H4 (cell line): ENCODE data around the gene SRSF9. TPM values are rescaled to one million over a fixed set of nuclear protein-coding genes. Genes with fewer than 3 reads are reported as not detected.

Experiments used
- DNase-seq: peaks from one replicate; pipeline ENCODE4 v3.0.0-alpha.2; 2015; ENCODE audit warnings: low spot score
- total RNA-seq: library from RNA; depleted of rRNA; stranded (reverse); fragments of >200 nt; shearing (Covaris generic); gene quantifications from 2 replicates; pipeline ENCODE4 v1.2.3, GENCODE V29; 2014

SRSF9 gene
- total RNA-seq, 1 experiment from 2014 or later: 221 TPM

- DNase-seq: no peak
Observed at GRCh38 chr12:120483621-120484020, 14.1 kb upstream of the SRSF9 start.

DNA sequence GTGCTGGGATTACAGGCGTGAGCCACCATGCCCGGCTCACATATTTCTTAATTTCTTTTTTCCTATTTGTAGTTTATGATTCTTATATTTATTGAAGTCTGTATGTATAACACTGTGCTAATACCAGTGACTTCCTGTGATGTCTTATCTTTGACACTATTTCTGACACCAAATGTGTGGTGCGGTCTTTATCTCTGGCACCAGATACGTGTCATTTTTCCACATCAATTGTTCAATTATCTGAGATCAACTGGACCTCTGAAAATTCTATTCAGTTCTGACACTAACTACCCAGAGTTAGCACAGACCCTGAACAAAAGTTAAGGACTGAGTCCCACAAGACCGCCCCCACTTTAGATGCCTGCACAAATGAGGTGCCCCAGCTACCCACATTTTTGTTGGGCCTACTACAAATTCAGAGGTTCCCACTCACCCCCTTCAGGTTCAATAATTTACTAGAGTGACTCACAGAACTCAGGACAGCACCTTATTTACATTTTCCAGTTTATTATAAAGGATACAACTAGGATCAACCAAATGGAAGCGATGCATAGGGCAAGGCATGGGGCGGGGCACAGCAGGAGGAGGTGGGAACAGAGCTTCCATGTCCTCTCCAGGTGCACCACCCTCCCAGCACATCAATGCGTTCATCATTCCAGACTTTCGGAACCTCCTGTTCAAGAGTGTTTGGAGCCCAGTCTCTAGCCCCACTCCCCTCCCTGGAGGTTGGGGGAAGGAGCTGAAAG is 11.6 kb upstream of the SRSF9 start:
- DNase-seq: no peak

DNA sequence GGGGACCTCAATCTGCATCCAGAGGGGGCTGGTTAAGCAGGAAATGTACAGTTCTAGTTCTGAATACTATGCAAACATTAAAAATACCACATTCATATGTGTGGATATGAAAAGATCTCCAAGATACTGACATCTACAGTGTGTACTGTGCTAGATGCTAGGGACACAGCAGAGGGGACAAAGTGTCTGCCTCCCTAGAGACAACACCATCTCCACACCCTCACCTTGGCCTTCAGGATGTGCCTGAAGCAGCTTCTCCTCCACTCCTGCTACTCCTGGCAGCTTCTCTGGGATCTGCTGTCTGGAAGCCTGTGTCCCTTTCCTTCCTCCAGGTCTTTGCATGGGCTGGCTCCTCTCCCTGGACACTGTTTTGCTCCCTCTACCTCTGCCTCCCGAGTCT is 10.7 kb upstream of the SRSF9 start:
- DNase-seq: no peak

GRCh38 chr12:120479458-120479857 is 9.9 kb upstream of the SRSF9 start:
- DNase-seq: no peak

- DNase-seq: no peak
Observed at GRCh38 chr12:120475643-120476042, 6.1 kb upstream of the SRSF9 start.

DNA sequence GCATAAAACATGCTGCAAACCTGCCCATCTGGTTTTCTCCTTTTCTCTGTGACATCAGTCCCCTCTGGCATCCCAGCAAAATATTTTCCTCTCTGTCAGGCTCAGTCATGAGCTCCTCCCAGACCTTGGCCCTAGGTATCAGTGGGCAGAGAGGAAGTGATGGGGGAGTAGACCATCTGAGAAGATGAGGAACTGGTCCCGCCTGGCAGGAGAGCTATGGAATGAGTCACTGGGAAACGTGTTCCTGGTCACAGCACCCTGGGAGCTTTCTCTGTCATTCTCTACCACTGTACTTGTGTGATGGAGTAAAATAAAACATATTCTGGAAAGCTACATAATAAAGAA is 5.0 kb upstream of the SRSF9 start:
- peak; percentile 62 for DNase-seq

DNA sequence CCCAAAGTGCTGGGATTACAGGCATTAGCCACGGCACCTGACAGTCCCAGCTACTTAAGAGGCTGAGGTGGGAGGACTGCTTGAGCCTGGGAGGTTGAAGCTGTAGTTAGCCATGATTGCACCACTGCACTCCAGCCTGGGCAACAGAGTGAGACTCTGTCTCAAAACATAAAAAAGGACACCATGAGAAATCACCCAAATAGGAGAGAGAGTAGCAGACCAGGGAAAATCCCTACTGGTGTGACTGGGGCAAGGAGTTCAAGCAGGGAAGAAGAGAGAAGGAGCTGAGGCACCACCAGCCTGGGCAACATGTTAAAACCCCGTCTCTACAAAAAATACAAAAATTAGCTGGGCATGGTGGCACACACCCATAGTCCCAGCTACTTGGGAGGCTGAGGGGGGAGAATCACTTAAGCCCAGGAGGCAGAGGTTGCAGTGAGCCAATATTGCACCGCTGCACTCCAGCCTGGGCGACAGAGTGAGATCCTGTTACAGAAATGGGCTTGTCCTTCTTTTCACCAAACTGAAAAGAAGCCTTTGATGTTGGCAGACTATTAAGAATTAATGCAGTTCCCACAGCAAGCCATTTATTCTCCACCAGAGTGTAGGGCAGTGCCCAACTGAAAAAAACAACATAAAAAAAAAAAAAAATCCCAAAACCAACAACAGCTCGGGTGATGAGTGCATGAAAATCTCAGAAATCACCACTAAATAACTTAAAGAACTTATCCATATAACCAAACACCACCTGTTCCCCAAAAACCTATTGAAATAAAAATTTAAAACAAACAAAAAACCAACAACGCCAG is 4.5 kb upstream of the SRSF9 start:
- no peak for DNase-seq

GRCh38 chr12:120472521-120472920 is 3.0 kb upstream of the SRSF9 start:
- DNase-seq: no peak

GRCh38 chr12:120470150-120470784 is 719 bp upstream of the SRSF9 start:
- DNase-seq: no peak

DNA sequence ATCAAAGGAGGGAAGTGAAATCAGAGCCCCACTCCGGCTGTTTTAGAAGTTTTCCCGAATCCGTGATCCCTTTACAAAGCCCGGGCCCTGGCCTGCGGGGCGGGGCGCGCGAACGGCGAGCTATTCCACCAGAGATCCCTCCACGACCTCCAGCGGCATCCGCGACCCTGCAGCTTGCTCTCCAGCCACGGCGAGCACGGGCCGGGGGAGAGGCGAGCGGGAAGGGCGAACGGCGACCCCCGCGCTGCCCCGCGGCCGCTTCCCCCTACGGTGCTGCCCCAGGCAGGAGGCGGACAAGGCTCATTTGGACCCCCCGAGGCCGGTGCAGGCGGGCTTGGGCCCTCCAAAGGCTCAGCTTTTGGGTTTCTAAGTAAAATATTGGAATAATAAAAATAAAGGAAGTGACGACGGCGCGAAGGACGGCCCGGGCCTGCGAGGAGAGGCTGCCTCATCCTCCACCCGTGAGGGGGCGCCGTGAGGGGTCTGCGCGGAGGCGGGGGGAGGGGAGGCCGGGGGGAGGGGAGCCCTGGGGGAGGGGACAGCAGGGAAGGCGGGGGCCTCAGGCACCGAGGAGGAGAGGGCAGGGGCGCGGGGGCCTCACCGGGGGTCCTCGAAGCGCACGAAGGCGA is 613 bp downstream of the SRSF9 start:
- no peak for DNase-seq

DNA sequence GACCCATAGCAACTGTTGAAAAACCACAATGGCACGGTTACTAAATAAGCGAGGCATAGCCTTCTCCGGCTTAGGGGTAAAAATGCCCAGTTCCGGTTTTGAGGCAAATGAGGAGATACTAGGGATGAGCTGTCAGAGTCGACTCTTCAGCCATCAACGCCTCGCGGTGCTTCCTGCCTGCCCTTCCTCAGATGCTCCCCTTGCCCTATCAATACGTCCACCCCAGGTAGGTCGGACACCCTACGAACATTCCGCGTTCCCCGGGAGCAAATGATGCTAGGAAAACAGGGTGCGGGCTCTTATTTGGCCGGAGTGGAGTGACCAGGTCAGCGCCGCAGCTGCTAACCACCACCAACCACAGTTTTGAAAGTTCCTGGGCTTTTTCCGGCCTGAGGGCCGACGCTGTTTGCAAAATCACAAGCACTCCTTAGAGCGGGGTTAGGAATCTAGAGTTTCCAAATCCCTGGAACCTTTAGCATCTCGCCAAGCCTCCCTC is 1.2 kb downstream of the SRSF9 start:
- no peak for DNase-seq

DNA sequence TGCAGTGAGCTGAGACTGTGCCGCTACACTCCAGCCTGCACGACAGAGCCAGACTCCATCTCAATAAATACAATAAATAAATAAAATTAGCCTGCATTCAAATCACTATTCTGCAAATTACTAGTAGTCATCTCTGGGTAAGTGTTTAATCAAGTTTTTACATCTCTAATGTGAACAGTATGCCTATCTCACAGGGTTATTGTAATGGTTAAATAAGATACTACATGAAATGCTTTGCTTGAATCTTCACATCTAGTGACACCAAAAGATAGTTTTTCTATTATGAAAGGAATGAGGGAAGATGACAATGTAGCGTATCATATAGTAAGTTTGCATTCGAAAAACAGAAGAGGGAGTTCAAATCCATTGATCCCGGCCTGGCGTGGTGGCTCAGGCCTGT is 2.1 kb downstream of the SRSF9 start:
- no peak for DNase-seq

DNA sequence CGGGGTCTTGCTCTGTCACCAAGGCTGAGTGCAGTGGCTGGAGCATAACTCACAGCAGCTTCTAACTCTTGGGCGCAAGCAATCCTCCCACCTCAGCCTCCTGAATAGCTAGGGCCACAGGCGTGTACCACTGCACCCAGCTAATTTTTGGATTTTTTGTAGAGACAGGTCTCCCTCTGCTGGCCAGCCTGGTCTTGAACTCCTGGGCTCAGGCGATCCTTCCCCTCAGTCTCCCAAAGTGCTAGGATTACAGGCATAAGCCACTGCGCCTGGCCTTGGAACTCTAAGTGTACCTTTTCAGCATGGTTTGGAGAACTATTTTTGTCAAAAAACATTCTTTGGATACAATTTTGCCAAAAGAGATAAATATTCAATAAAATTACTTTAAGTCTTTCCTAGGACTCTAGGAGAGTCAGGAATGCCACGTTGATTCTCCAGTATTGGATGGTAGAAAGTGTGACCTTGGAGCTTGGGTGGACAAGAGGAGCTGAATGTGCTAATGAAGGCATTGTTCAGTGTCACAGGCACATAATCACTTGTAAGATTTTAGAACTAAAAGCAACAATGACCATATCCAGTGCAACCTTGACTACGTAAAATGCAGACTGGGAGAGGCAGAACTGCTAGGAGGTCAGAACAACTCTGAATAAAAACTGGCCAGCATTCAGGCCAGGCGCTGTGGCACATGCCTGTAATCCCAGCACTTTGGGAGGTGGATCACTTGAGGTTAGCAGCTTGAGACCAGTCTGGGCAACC is 2.8 kb downstream of the SRSF9 start:
- DNase-seq: peak; percentile 18

DNA sequence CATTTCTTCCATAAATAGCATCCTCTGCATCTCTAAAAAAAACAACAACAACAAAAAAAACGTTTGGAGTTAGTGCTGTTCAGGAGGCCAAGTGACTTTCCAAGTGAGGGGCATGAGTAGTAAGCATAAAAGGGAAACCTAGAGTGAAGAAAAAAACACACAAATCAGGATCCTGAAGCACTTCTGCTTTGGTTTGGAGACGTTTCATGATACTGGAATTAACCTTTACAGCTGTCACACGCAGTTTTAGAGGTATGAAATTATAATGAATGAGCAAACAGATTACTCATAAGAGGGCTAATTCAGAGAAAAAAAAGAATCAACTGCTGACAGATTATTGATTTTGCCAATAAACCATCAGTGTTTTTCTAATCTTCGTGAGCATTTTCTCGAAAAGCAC is 3.8 kb downstream of the SRSF9 start:
- DNase-seq: no peak

- no peak for DNase-seq
Observed at GRCh38 chr12:120463712-120464111, 5.8 kb downstream of the SRSF9 start.

DNA sequence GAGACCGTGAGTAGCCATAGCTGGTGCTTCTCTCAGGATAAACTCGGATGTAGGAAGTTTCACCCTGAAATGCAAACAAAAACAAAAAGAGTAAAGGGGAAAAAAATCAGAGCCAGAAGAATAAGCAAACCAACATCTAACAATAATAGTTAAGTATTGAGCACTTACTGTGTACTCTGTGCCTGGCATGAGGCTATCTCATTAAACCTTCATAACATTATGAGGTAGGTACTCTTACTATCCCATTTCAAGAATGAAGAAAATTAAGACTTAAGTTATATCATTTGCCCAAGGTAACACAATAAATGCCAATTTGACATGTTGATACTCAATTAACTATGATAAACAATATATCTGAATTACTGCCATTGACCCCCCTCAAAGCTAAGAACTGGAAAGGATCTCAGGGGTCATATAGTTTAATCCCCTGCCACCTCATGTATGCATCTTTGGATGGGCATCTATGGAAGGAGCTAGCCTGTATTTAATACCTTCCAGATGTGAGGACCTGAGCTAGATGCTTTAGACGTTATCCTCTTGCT is 7.4 kb downstream of the SRSF9 start:
- DNase-seq: no peak

GRCh38 chr12:120460157-120460556 is 9.4 kb downstream of the SRSF9 start:
- DNase-seq: no peak

DNA sequence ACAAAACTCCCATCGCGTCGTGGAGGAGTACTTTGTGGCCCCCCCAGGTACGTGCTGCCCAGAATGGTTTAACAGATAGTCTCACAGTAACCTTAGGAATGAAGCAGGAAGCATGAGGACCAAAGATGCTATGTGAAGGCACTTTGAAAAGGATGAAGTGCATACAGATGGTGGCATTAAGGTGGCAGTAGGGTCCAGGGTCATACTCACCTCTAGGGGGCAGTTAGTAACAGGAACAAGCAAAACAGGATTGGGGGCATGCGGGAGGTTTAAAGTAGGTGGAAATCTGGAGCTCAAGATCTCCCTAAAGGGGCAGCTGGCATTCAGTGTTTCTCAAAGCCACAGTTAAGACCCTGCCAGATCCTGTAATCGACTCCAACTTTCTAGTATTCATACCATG is 12.4 kb downstream of the SRSF9 start:
- DNase-seq: no peak

DNA sequence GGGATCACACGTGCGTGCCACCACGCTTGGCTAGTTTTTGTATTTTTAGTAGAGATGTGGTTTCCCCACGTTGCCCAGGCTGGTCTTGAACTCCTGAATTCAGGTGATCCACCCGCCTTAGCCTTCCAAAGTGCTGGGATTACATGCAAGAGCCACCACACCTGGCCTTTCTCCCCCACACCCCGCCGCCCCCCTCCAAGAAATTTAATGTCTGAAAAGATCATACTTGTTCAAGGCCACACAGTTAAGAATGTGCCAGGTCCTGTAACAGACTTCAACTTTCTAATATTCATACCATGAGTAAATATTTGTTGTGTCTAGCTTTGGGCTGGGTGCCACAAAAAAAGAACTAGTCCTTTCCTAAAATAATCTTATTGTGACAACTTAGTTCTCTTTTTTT is 14.2 kb downstream of the SRSF9 start:
- no peak for DNase-seq

DNA sequence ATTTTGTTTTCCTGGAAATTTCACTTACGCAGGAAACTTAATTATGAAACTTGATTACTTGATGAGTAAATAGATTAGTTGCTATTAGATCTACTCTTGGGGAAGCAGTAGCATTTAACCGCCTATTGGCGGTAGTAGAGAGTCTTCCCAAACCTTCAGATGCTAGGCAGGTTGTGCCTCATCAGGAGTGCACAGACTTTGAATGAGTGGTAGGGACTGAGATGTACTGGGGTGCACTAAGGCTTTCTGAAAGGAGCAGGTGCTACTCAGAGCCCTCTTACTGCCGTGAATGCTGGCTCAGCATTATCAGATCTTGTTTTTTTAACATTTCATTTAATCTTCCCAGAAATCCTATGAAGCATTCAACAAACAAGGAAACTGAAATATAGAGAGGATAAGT is 15.6 kb downstream of the SRSF9 start:
- DNase-seq: no peak

- DNase-seq: no peak
Observed at GRCh38 chr12:120453060-120453750, 16.3 kb downstream of the SRSF9 start.
